COLO668 (cell line): ENCODE data around the gene IFRD2.

Experiments
- DNase-seq: peaks from one replicate; lab custom pipeline; 2025; ENCODE audit not compliant: unreplicated experiment; lab: John Stamatoyannopoulos, UW

Gene IFRD2, protein sequence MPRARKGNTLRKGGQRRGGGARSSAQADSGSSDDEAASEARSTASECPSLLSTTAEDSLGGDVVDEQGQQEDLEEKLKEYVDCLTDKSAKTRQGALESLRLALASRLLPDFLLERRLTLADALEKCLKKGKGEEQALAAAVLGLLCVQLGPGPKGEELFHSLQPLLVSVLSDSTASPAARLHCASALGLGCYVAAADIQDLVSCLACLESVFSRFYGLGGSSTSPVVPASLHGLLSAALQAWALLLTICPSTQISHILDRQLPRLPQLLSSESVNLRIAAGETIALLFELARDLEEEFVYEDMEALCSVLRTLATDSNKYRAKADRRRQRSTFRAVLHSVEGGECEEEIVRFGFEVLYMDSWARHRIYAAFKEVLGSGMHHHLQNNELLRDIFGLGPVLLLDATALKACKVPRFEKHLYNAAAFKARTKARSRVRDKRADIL

DNA sequence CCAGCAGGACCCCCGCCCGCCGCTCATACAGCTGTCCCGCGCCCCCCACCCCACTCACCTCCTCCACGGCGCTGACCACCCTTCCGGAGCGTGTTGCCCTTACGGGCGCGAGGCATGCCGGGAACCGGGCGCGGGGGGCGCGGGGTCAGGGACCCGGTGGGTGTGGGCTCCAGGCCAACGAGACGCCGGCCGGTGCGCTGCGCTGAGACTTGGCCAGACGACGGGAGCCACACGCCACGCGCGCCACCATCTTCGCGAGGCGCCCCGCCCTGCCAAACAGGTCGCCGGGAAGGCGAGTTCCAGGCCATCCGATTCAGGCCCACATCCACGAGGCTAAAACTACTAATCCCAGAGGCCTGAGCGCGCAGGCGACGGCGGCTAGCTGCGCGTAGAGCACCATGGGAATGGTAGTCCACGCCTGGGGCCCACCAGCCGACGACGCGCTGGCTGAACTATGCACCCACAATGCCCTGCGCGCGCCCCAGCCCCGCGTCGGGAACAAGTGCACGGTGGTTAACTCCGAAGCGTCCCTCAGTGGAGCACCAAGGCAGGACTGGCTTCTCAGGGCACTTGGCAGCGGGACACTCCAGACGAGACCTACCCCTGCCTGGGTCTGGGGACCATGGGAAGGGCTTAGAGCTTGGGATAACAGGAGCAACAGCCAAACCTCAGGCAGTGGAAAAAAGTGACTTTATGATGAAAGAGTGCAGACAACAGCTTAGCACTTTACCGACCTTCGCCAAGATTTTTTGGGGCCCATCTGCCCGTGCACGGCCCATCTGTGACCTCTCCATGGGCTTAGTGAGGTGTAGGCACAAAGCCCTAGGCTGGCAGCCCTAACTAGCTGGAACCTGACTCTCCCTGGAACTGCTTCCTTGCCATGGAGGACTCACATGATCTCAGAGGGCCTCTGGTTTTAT, at the start of gene IFRD2:
IFRD2 (minus strand) TSS at position 271 of the 920 bp plus-strand sequence; CDS start at position 116, 155 bp downstream.
- peak; percentile 95 for DNase-seq

DNA sequence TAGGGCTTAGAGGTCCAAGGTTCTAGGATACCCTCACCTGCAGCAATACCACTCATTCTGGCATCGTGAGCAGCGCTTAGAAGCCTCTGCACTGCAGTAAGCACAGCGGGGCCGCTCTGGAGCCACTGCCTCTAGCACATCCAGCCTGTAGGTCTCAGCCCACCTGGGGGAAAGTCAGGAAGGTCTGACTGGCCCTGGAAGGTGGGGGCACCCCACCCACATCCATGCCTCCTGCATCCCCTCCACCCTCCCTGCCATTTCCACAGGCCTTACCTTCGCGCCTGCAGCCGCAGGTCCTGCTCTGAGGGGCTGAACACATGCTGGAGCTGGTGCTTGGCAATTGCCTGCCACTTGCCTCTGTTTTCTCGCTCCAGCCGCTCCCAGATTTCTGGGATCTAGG, 49.3 kb upstream of the IFRD2 start:
- DNase-seq: no peak

DNA sequence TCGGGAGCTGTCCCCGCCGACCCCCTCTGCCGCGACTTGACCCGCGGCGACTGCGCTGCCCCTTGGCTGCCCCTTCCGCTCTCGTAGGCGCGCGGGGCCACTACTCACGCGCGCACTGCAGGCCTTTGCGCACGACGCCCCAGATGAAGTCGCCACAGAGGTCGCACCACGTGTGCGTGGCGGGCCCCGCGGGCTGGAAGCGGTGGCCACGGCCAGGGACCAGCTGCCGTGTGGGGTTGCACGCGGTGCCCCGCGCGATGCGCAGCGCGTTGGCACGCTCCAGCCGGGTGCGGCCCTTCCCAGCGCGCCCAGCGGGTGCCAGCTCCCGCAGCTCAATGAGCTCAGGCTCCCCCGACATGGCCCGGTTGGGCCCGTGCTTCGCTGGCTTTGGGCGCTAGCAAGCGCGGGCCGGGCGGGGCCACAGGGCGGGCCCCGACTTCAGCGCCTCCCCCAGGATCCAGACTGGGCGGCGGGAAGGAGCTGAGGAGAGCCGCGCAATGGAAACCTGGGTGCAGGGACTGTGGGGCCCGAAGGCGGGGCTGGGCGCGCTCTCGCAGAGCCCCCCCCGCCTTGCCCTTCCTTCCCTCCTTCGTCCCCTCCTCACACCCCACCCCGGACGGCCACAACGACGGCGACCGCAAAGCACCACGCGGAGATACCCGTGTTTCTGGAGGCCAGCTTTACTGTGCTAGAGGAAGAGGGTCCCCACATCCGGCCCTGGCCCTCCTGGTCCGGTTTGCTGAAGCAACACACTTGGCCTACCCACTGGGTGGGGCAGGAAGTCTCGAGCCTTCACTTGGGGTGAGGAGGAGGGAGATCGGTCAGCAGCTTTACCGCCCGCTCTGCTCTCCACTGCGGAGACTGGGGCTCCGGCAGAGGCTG, 48.5 kb upstream of the IFRD2 start, which contains the start of gene RASSF1:
RASSF1 (minus strand) TSS at position 389 of the 882 bp plus-strand sequence; CDS start at position 358, 31 bp downstream.
- DNase-seq: no peak

DNA sequence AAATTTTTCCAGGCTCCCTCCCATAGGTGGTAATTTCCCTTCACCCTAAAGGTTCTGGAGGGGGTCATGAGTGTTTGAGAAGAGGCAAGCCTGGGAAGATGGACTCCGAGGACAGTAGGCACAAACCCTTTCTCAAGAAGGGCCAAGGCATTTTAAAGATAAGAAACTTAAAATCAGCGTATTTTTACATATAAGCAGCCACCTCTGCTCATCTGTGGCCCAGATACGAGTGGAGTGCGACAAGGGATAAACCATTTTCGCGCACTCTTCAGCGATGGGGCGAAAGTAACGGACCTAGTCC, 47.9 kb upstream of the IFRD2 start:
- no peak for DNase-seq

DNA sequence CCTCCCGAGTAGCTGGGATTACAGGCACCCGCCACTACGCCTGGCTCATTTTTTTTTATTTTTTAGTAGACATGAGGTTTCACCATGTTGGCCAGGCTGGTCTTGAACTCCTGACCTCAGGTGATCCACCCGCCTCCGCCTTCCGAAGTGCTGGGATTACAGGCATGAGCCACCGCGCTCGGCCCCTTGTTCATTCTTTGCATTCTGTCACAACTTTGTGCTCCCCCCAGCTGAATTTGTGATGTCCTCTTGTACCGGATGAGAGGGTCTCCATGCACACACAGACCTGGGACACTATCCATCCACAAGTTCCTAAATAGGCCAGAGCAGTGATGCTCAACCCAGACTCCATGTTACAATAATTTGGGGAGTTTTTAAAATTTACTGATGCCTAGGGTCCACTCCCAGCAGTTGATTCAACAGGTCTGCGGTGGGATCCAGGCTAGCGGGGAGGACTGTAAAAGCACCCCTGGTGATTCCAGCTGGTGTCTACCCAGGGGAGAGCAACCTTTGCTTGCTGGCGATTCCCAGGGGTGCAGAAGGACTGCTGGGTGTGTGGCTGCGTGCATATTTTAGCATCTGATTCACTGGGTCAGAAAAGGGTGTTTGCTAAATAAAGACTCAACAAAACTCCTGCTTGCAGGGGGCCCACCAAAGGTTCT, 47.4 kb upstream of the IFRD2 start:
- DNase-seq: no peak

DNA sequence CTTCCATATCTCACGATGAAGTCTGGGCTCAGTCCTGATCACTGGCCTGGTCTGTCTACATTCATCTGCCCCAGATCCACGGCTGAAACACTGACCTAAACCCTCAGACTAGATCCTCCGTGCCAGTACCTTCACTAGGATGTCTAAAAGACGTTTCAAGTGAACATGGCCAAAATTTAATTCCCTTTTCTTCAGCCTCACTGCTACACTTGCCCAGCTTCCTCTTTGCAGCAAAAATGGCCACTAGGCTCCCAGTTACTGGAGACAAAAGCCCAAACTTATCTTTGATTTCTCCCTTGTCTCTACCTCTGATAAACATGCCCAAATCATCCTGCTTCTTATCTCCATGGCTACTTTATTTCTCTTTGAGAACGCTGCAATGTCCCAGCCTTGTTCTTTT, 46.7 kb upstream of the IFRD2 start:
- no peak for DNase-seq

DNA sequence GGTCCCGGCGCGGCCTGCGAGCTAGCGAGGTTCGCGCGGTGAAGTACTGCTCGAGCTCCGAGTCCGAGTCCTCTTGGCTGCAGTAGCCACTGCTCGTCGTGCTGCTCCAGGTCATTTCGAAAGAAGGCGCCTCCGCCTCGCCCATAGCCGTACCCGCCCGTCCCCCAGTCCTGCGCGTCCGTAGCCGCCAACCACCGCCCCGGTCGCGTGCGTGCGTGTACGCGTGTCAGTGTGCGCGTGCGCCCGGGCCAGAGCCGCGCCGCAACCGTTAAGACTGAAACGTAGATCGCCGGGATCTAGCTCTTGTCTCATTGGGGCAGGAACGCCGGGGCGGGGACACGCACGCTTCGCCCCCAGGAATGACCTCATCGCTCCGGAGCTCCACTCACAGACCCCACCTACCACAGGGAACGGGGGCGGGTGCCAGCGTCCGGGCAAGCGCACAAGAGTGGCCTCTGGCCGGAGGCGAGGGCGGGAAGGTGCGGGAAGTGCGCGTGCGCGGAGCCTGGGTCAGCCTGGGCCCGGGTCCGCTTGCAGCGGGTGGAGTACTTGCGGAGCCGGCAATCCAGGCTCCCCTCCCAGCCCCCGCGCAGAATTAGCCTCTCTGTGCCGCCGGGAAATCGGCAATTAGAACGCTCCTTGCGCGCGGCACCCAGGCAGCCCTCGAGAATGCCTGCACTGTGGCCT, 45.1 kb upstream of the IFRD2 start:
- peak; percentile 97 for DNase-seq

DNA sequence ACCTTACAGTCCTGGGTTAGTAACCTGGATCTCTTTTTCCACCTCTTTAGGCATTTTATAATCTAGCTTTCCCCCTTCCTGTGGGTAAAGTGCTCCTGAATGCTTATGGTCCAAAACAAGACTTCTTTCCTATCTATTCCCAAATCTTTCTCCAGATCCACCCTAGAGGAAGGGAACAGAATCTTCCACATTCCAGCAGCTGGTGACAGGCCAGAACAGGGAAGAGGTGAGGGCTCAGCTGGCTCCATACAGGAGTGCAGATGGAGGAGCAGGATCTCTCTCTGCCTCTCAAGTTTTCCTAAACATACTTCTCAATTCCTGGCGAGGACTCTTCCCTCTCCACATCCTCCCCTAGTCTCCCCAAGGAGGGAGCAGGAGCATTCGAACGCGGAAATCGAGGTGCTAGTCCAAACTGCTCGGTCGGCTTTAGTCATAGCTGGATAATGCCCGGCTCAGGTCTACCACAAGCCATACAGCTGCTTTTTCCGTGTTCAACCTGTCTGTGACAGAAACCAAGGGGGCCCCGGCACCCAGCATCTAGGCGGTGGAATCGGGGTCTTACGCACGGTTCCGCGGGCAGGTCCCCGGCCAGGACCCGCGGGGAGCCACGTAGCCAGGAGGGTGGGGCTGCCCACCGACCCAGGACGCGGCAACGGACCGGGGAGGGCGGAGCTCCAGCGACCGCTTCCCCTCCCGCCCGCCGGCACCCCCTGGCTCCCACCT, 44.4 kb upstream of the IFRD2 start:
- DNase-seq: no peak

DNA sequence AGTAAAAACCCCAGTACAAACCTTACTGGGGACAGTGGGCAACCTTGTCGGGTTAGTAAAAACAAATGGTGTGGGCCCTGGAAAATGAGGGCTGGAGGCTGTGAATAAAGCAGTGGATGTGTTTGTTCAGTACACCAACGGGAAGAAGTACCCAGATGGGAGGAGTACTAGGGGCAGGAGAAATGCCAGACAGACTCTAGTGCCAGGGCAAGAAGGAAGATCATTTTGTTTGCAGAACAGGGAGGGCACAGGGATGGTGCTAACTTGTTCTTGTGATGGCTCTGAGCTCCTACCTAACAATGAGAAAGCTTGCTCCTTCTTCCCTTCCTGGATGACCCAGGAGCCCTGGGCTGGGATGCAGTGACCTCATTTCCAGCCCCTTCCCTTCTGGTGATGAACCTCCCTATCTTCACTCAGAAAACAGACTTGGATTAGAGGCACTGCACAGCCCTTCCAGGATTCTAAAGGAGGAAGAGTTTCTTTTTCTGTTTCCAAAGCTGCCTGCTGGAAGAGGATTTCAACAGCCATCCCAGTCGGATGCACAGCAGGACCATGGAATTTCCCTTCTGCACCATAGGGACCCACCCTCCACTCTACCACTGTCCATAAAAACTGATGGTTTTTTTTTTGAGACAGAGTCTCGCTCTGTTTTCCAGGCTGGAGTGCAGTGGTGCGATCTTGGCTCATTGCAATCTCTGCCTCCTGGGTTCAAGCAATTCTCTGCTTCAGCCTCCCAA, 42.3 kb upstream of the IFRD2 start:
- no peak for DNase-seq

DNA sequence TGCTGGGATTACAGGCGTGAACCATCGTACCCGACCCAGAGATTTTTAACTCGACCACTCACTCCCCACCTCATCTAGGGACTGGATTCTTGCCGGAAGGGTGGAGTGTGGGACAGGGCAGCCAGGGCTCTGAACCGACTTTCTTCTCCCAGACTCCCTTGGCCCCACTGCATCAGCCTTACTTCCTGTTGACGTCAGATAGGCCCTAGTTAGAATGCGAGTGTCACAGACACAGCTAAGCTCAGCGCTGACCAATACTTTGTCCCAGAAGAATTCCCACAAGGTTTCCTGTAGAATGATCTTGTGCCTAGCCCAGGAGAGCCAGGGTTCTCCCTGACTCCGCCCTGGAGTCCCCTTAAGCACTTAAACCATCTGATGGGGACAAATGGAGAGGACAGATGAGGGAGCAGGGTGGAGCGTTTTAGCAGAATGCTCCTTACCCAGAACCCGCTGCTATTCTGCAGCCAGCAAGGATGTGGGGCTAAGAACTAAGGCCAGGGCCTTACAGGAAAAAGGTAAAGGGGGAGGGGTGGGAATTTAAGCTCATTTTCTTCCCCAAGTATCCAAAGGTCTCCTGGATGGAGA, 41.6 kb upstream of the IFRD2 start:
- DNase-seq: no peak

DNA sequence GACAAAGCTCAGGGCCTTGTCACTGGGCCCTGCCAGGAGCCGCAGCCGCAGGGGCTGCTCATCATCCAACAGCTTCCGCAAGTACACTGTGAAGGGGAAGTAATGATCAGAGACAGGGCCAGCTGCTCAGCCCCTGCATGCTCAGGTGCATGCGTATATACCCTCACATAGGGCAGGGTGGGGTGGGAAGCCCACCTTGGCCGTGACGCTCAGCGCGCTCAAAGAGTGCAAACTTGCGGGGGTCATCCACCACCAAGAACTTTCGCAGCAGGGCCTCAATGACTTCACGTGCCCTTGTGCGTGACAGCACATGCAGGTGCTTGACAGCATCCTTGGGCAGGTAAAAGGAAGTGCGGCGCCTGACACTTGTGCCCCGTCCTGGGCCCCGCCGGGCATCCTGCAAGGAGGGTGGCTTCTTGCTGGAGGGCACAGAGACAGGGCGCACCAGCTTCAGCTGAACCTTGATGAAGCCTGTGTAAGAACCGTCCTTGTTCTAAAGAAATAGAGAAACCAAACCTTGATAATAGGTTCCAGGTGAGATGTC, 39.2 kb upstream of the IFRD2 start:
- no peak for DNase-seq

DNA sequence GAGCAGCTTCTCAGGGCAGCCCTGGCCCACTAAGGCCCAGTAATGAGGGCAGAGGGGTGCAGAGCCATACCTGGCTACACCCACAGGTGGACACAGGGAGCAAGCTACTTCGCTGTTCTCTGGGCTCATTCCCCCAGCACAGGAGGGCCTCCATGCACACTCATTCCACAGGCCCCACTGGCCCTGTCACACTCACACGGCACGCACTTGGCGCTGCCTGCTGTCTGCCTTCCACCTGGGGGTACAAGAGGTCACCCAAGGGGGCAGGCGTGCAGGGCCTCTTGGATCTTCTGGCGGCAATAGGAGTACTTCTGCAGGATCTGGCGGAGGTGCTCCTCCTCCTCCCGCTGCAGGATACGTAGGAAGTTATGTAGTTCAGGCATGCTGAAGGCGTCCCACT, 38.1 kb upstream of the IFRD2 start:
- DNase-seq: no peak

DNA sequence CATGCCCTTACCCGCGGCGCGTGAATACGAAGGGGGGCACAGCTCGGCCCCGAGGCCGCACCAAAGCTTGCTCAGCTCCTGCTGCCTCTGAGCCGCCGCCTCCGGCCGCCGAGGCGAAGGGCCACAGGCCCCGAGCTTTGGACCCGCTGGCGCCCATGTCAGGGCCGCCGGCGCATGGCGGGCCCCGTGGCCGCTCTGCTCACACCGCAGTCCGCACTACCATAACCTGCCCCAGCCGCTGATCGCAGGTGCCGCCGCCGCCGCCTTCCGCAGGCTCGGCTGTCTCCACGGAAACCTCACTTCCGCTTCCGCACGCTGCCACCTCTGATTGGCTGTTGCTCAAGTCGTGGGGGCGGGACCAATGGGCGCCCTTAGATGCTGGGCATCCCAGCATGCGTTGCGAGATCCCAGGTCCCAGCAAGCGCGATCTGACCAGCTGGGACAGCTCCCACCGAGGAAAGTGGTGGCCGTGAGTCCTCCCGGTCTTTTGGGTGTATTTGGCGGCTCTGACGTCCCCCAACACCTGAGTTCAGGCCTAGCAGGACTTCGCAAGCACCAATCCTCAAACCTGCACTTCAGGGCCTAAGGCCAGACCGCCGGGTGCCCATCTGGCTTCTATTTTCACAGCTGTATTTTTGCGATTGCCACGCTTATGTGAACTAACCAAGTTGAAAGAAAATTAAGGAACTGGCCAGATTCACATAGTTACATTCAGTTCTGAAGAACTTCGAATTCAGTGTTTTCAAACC, 35.9 kb upstream of the IFRD2 start, which contains the start of gene TUSC2:
TUSC2 (minus strand) TSS at position 281 of the 749 bp plus-strand sequence; CDS start at position 157, 124 bp downstream.
- DNase-seq: peak; percentile 95

DNA sequence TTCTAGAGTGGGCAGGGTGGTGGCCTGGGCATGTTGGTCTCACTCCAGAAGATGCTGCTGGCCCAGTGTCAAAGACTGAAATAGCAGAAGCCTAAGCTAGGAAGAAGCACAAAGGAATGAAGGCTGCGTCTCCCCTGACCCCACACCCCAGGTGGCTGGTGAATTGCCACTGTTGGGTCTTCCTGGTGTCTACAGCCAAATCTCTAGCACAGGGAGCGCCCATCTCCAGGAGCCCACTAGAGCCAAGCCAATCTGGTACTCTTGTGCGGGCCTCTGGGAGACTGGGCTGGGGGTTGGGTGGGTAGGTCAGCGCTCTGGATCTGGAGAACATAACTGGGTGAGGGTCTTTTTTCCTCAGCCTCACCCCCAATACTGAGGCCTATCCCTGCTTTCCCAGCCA, 34.9 kb upstream of the IFRD2 start:
- DNase-seq: no peak

DNA sequence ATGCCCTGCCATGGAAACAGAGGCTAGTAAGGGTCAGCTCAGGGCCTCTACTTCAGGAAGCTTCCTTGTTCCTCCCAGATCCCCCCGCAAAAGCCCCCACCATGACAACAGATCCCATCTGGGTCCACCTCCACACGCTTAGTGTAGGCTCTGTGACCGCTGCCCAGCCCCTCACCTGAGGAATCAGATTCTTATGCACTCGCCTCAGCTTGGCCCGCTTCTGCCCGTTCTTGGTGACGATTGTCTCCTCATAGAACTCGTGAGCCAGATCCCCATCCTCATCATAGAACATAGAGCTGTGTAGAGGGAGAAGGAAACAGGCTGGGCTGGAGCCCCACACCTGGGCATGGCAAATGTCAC, 33.9 kb upstream of the IFRD2 start:
- no peak for DNase-seq

DNA sequence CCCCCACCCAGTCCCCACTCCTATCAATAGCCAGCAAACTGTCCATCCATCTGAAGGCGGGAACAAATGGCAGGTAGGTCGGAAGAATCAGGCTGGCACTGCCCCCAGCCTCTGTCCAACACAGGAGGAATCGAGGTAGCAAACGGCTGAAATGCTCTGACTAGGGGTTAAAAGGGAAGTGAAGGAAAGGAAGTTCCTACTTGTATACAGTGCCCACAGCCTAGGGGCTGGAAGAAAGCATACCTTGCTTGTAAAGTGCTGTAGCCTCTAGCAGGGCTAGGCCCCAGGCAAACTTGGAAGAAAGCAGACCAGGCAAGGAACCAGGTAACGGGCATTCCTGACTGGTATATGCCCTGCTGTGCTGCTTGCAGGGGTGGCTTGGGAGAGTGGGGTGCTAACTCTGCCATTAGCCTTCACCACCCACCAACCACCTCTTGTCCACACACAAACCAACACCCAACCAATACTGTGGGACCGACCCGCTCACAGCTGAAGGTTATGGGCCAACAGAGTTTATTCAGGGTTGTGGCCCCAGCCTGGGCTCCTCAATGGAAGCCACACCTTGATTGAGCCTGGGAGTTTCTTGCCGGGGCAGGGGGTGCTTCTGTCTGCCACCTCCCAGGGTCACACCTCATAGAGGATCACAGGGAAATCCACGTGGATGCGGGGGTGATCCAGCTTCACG, 33.4 kb upstream of the IFRD2 start:
- no peak for DNase-seq

DNA sequence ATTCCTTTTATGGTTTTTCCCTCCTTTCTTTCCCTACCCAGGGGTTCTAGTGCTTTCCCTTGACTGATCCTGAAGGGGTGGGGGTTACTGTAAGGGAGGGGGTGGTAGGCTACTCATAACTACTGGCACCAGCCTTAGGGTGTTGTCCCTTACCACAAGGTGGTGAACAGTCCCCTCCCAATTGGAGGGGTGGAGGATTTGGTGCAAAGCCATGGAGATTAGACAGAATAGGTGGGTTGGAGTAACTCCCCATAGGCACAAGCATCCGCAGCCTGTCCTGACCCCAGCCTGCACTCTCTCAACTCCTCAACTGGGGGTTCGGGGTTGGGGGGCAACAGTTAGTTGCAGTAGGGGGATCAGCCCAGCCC, 32.9 kb upstream of the IFRD2 start:
- DNase-seq: no peak
